OCI-LY3 (cell line): ENCODE results near the gene SELENON.

Experiments used
- CTCF ChIP-seq: fragments of 200-600, 300-600 bp; sonication (generic); IDR thresholded peaks from 2 replicates; pipeline ENCODE4 v1.5.1; 2014; ENCODE audit warnings: antibody characterized with exemption, low read length, low read depth
- EZH2phosphoT487 ChIP-seq: fragments of 200-600 bp; shearing (Covaris generic); IDR thresholded peaks from 2 replicates; pipeline ENCODE4 v1.6.1; 2018; ENCODE audit warnings: antibody characterized with exemption, mixed run types, low read depth

- TF ChIP-seq CTCF, result no peak
- TF ChIP-seq EZH2phosphoT487, result no peak
Observed at GRCh38 chr1:25767437-25767770, 32.6 kb upstream of the SELENON start.
